Neural cell (in vitro differentiated cells): ENCODE data around the gene LAMB2.

Experiments used
- CTCF ChIP-seq: fragments of 450-650 bp; IDR thresholded peaks from 2 replicates; pipeline ENCODE4 v1.5.1; 2014; ENCODE audit warnings: antibody characterized with exemption, mild to moderate bottlenecking, moderate library complexity; ENCODE audit not compliant: poor library complexity, severe bottlenecking
- MXI1 ChIP-seq: fragments of 450-650 bp; conservative IDR thresholded peaks from 2 replicates; pipeline ENCODE4 v1.6.1; 2014; ENCODE audit warnings: antibody characterized with exemption, mild to moderate bottlenecking; ENCODE audit not compliant: poor library complexity, severe bottlenecking
- REST ChIP-seq: IDR thresholded peaks from 2 replicates; pipeline ENCODE4 v1.6.1; 2012; ENCODE audit warnings: borderline replicate concordance
- TAF1 ChIP-seq: IDR thresholded peaks from 2 replicates; pipeline ENCODE4 v1.6.1; 2012; ENCODE audit warnings: low read depth

GRCh38 chr3:49122451-49122850, 10.4 kb downstream of the LAMB2 start:
- TF ChIP-seq CTCF (no peak), REST (no peak), TAF1 (no peak), MXI1 (no peak)
